HepG2 (cell line): ENCODE results near the gene LIN28A. TPM values are rescaled to one million over a fixed set of nuclear protein-coding genes. Genes with fewer than 3 reads are reported as not detected.

ENCODE experiments used
- ATF3 ChIP-seq: sonication (generic); formaldehyde crosslinking; IDR thresholded peaks from 2 replicates; pipeline ENCODE4 v1.4.0; 2020; ENCODE audit warnings: missing genetic modification reagents
- BRD4 ChIP-seq: sonication (generic); formaldehyde crosslinking; IDR thresholded peaks from 2 replicates; pipeline ENCODE4 v1.4.0; 2020; ENCODE audit warnings: missing genetic modification reagents
- FOSL1 ChIP-seq: sonication (generic); formaldehyde crosslinking; IDR thresholded peaks from 2 replicates; pipeline ENCODE4 v1.9.0; 2021; ENCODE audit warnings: missing genetic modification reagents, borderline replicate concordance
- GMEB1 ChIP-seq: sonication (generic); formaldehyde crosslinking; IDR thresholded peaks from 2 replicates; pipeline ENCODE4 v1.5.1; 2020; ENCODE audit warnings: missing genetic modification reagents, mild to moderate bottlenecking, borderline replicate concordance
- KIAA2018 ChIP-seq: sonication (generic); formaldehyde crosslinking; IDR thresholded peaks from 2 replicates; pipeline ENCODE4 v1.5.0; 2020; ENCODE audit warnings: mild to moderate bottlenecking, missing genetic modification reagents, borderline replicate concordance
- KLF12 ChIP-seq: sonication (generic); formaldehyde crosslinking; IDR thresholded peaks from 2 replicates; pipeline ENCODE4 v1.4.0; 2020; ENCODE audit warnings: missing genetic modification reagents, borderline replicate concordance
- MYPOP ChIP-seq: sonication (generic); formaldehyde crosslinking; IDR thresholded peaks from 2 replicates; pipeline ENCODE4 v1.8.1; 2023; ENCODE audit warnings: mild to moderate bottlenecking, moderate library complexity, missing genetic modification reagents
- SP140L ChIP-seq: sonication (generic); formaldehyde crosslinking; IDR thresholded peaks from 2 replicates; pipeline ENCODE4 v1.4.0; 2020; ENCODE audit warnings: missing genetic modification reagents, borderline replicate concordance
- ZBTB21 ChIP-seq: sonication (generic); formaldehyde crosslinking; IDR thresholded peaks from 2 replicates; pipeline ENCODE4 v1.4.0; 2020; ENCODE audit warnings: missing genetic modification reagents
- ZFP91 ChIP-seq: sonication (generic); formaldehyde crosslinking; IDR thresholded peaks from 2 replicates; pipeline ENCODE4 v1.9.0; 2022; ENCODE audit warnings: missing genetic modification reagents, mild to moderate bottlenecking, borderline replicate concordance
- ZNF275 ChIP-seq: sonication (generic); formaldehyde crosslinking; IDR thresholded peaks from 2 replicates; pipeline ENCODE4 v1.8.0; 2022; ENCODE audit warnings: missing genetic modification reagents, mild to moderate bottlenecking, inconsistent platforms, borderline replicate concordance
- polyA plus RNA-seq, 8 experiments: library from polyadenylated mRNA; depleted of rRNA in 3 of 8; stranded (reverse) in 7 of 8; unstranded in 1 of 8; fragments of >200 nt; fragmentation: Illumina TruSeq in 4 of 8; extraction: Trizol in 4 of 8; gene quantifications; 2 replicates each; pipeline versions ENCODE4 v1.2.1 to v1.2.3, GENCODE V29; 2011 to 2016; ENCODE audit warnings: low read depth in 4 of 8, missing spikeins in 1 of 8, mixed read lengths in 1 of 8; ENCODE audit not compliant: insufficient read depth in 1 of 8
- total RNA-seq, 5 experiments: library from RNA; depleted of rRNA; stranded (reverse); fragments of >200 nt; fragmentation: Illumina TruSeq; extraction: Trizol; gene quantifications; 2 replicates each; pipeline ENCODE4 v1.2.3, GENCODE V29; 2016; ENCODE audit warnings: low read depth in 1 of 5

Gene LIN28A
- total and polyA plus RNA-seq, 2 of the 13 experiments (the other 11 are each of a cell fraction or from before 2014, with no cell fraction given), result not detected

GRCh38 chr1:26387447-26387846 is 23.2 kb upstream of the LIN28A start (continued):
- TF ChIP-seq KIAA2018 (CRISPR knock-in tag), result no peak
- TF ChIP-seq MYPOP (CRISPR knock-in tag), result peak; percentile 66; the same call in 1 of the 2 replicates
- no peak for TF ChIP-seq ZNF275
- peak; percentile 100 for TF ChIP-seq ATF3 (CRISPR knock-in tag)
- no peak for TF ChIP-seq ZFP91
- peak; percentile 85 for TF ChIP-seq ZBTB21 (CRISPR knock-in tag)
- no peak for TF ChIP-seq SP140L (CRISPR knock-in tag)
- peak; percentile 99 for TF ChIP-seq FOSL1 (CRISPR knock-in tag)
- TF ChIP-seq GMEB1, result peak; percentile 33; the same call in 1 of the 2 replicates
- TF ChIP-seq KLF12 (CRISPR knock-in tag), result no peak
- no peak for TF ChIP-seq BRD4 (CRISPR knock-in tag)
